GM12878 (cell line): ENCODE data around the gene PPARD.

Experiments
- BHLHE40 ChIP-seq, 2 experiments: fragments of 450-650 bp in 1 of 2; IDR thresholded peaks; 2 replicates each; pipeline ENCODE4 v1.6.1; 2011 to 2017; ENCODE audit warnings: low read depth in 2 of 2, borderline replicate concordance in 1 of 2, improper control_type of control experiment in 1 of 2, low read length in 1 of 2, mild to moderate bottlenecking in 1 of 2
- CREB1 ChIP-seq: IDR thresholded peaks from 2 replicates; pipeline ENCODE4 v1.6.1; 2012; ENCODE audit warnings: low read depth, mild to moderate bottlenecking, inconsistent platforms
- CTCF ChIP-seq, 3 experiments: IDR thresholded peaks in 2 of 3; conservative IDR thresholded peaks in 1 of 3; 2 replicates each; pipeline ENCODE4 v1.5.1; 2011; ENCODE audit warnings: low read depth in 3 of 3, low read length in 3 of 3, mild to moderate bottlenecking in 3 of 3, control low read depth in 2 of 3, moderate library complexity in 2 of 3, inconsistent platforms in 1 of 3, mixed read lengths in 1 of 3; ENCODE audit not compliant: control insufficient read depth in 2 of 3, insufficient read depth in 1 of 3; ENCODE audit errors: extremely low read depth in 1 of 3
- ELK1 ChIP-seq: IDR thresholded peaks from 2 replicates; pipeline ENCODE4 v1.6.1; 2012; ENCODE audit warnings: low read depth, low read length, improper control_type of control experiment
- EZH2 ChIP-seq: IDR thresholded peaks from 2 replicates; pipeline ENCODE4 v1.6.1; 2012; ENCODE audit warnings: low read depth, mild to moderate bottlenecking, control low read depth, inconsistent platforms, low read length, borderline replicate concordance; ENCODE audit not compliant: control insufficient read depth
- MAX ChIP-seq: IDR thresholded peaks from 2 replicates; pipeline ENCODE4 v1.6.1; 2012; ENCODE audit warnings: low read depth, low read length, improper control_type of control experiment
- NBN ChIP-seq: fragments of 450-650 bp; IDR thresholded peaks from 2 replicates; pipeline ENCODE4 v1.6.1; 2016
- NFYB ChIP-seq: IDR thresholded peaks from 2 replicates; pipeline ENCODE4 v1.6.1; 2011; ENCODE audit warnings: low read depth, mild to moderate bottlenecking, low read length, improper control_type of control experiment, moderate library complexity; ENCODE audit not compliant: insufficient read depth
- NR2C2 ChIP-seq: IDR thresholded peaks from 2 replicates; pipeline ENCODE4 v1.6.1; 2011; ENCODE audit warnings: borderline replicate concordance, low read depth; ENCODE audit not compliant: control insufficient read depth, insufficient read length
- NR2F1 ChIP-seq: fragments of 450-650 bp; conservative IDR thresholded peaks from 2 replicates; pipeline ENCODE4 v1.6.1; 2017; ENCODE audit warnings: mild to moderate bottlenecking
- POLR2AphosphoS2 ChIP-seq: IDR thresholded peaks from 2 replicates; pipeline ENCODE4 v1.6.1; 2011; ENCODE audit warnings: low read depth, mild to moderate bottlenecking, low read length, improper control_type of control experiment, moderate library complexity
- POLR2AphosphoS5 ChIP-seq: IDR thresholded peaks from 2 replicates; pipeline ENCODE4 v1.6.1; 2011; ENCODE audit warnings: mild to moderate bottlenecking, low read length, inconsistent platforms
- TCF12 ChIP-seq: IDR thresholded peaks from 2 replicates; pipeline ENCODE4 v1.6.1; 2011; ENCODE audit warnings: low read depth, mild to moderate bottlenecking, low read length

- no peak for TF ChIP-seq POLR2AphosphoS2
- TF ChIP-seq NFYB, result no peak
- TF ChIP-seq ELK1, result no peak
- TF ChIP-seq CREB1, result no peak
- no peak for TF ChIP-seq NBN
- TF ChIP-seq CTCF (IDR thresholded peaks at IDR 0.05 in 2 of 3, conservative IDR thresholded peaks at IDR 0.05 in 1 of 3; ENCODE audit: control insufficient read depth in 2 of 3, extremely low read depth in 1 of 3, insufficient read depth in 1 of 3, low read depth in 3 of 3, low read length in 3 of 3), result no peak
- TF ChIP-seq BHLHE40 (IDR thresholded peaks at IDR 0.05; ENCODE audit: borderline replicate concordance in 1 of 2, low read depth in 2 of 2, low read length in 1 of 2), result no peak
- TF ChIP-seq MAX, result no peak
- no peak for TF ChIP-seq TCF12
- no peak for TF ChIP-seq NR2C2
- peak; percentile 69; the same call in 1 of the 2 replicates for TF ChIP-seq POLR2AphosphoS5
- no peak for TF ChIP-seq NR2F1
- no peak for TF ChIP-seq EZH2
These were observed 132.0 kb downstream of the PPARD start for GRCh38 chr6:35474131-35474941.
